ENCODE results near the gene RNU1-1. TPM values are rescaled to one million over a fixed set of nuclear protein-coding genes. Genes with fewer than 3 reads are reported as not detected.

Gene RNU1-1
- total and polyA plus RNA-seq, 4 donors: under 0.01 to 16.7 (median under 0.01) TPM; not detected in 1

DNA sequence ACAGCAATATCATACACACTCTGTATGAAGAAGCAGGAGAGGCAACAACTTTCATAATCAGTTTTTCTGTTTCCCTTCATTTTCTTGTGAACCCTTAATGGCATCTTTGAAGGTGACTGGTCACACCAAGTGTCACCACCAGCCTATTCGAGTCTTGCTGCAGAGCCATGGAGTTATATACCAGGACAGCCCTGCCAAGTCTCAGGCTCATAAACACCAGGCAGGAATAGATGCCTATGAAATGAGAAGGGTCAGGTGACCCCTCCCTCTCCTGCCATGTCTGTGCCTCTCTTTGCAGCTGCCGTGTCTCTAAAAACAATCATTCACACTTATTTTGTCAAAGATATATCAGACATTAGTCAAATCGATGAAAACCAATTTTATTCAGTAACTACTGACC lies 45.5 kb downstream of the RNU1-1 start:
- Histone ChIP-seq H3K9me3 (ENCODE audit: control insufficient read depth in 4 of 4, low read length in 3 of 4) (no peaks in the 10 kb centered on the region), H3K4me3 (ENCODE audit: low read depth in 1 of 3, low read length in 3 of 3) (no peak overlapping the region), H3K27ac (ENCODE audit: low read depth in 1 of 2, low read length in 2 of 2) (no peak overlapping the region), H3K9ac (ENCODE audit: low read depth in 1 of 2, low read length in 2 of 2) (no peak overlapping the region), H3K36me3 (ENCODE audit: control insufficient read depth in 4 of 4, insufficient read depth in 3 of 4, low read depth in 1 of 4, low read length in 3 of 4) (peaks cover 0 to 3% (median under 1%) of the 10 kb centered on the region in 4 donors), H3K27me3 (ENCODE audit: control insufficient read depth in 4 of 4, insufficient read depth in 4 of 4, low read length in 3 of 4) (no peaks in the 10 kb centered on the region), H3K4me1 (ENCODE audit: control insufficient read depth in 4 of 4, insufficient read depth in 4 of 4, low read length in 3 of 4) (no peaks in the 10 kb centered on the region)
- DNase-seq (ENCODE audit: low spot score): no peak
- no peak for TF ChIP-seq SP1 (IDR thresholded peaks at IDR 0.05)
- no peak for TF ChIP-seq RXRA (IDR thresholded peaks at IDR 0.05)
- no peak for TF ChIP-seq HNF4A (conservative IDR thresholded peaks at IDR 0.05)
- no peak for TF ChIP-seq FOXA1 (IDR thresholded peaks at IDR 0.05)
- no peak for TF ChIP-seq RAD21 (IDR thresholded peaks at IDR 0.05)
- TF ChIP-seq, protein P1, sequence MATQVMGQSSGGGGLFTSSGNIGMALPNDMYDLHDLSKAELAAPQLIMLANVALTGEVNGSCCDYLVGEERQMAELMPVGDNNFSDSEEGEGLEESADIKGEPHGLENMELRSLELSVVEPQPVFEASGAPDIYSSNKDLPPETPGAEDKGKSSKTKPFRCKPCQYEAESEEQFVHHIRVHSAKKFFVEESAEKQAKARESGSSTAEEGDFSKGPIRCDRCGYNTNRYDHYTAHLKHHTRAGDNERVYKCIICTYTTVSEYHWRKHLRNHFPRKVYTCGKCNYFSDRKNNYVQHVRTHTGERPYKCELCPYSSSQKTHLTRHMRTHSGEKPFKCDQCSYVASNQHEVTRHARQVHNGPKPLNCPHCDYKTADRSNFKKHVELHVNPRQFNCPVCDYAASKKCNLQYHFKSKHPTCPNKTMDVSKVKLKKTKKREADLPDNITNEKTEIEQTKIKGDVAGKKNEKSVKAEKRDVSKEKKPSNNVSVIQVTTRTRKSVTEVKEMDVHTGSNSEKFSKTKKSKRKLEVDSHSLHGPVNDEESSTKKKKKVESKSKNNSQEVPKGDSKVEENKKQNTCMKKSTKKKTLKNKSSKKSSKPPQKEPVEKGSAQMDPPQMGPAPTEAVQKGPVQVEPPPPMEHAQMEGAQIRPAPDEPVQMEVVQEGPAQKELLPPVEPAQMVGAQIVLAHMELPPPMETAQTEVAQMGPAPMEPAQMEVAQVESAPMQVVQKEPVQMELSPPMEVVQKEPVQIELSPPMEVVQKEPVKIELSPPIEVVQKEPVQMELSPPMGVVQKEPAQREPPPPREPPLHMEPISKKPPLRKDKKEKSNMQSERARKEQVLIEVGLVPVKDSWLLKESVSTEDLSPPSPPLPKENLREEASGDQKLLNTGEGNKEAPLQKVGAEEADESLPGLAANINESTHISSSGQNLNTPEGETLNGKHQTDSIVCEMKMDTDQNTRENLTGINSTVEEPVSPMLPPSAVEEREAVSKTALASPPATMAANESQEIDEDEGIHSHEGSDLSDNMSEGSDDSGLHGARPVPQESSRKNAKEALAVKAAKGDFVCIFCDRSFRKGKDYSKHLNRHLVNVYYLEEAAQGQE (IDR thresholded peaks at IDR 0.05): no peak
- TF ChIP-seq, protein P2, sequence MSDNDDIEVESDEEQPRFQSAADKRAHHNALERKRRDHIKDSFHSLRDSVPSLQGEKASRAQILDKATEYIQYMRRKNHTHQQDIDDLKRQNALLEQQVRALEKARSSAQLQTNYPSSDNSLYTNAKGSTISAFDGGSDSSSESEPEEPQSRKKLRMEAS (IDR thresholded peaks at IDR 0.05): no peak
- no peak for TF ChIP-seq EGR1 (IDR thresholded peaks at IDR 0.05; ENCODE audit: low read depth in 2 of 2)
- no peak for TF ChIP-seq TAF1 (conservative IDR thresholded peaks at IDR 0.05)
- no peak for TF ChIP-seq FOXA2 (IDR thresholded peaks at IDR 0.05)
- TF ChIP-seq, protein P3, sequence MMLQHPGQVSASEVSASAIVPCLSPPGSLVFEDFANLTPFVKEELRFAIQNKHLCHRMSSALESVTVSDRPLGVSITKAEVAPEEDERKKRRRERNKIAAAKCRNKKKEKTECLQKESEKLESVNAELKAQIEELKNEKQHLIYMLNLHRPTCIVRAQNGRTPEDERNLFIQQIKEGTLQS (IDR thresholded peaks at IDR 0.05): no peak
- no peak for TF ChIP-seq JUND (IDR thresholded peaks at IDR 0.05)
- 89% methylated on average over 3 of the region's 3 CpGs for WGBS

DNA sequence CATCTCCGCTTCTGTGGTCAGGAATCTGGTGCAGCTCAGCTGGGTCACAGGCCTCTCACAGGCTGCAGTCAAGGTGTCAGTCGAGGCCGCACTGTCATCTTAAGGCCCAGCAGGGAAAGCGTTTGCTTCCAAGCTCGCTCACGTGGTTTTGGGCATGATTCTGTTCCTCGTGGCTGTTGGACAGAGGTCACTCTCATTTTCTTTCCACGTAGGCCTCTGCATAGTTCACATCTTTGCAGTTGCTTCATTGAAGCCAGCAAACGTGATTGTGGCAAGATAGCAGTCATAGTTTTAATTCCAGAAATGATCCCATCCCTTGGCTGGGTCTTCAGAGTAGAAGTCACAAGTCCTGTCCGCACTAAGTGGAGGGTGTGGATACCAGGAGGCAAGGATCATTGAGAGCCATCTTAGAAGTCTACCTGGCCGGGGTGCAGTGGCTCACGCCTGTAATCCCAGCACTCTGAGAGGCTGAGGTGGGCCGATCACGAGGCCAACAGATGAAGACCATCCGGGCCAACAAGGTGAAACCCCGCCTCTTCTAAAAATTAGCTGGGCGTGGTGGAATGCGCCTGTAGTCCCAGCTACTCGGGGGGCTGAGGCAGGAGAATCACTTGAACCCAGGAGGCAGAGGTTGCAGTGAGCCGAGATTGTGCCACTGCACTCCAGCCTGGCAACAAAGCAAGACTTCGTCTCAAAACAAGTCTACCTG lies 49.0 kb downstream of the RNU1-1 start:
- Histone ChIP-seq H3K9me3 (ENCODE audit: control insufficient read depth in 4 of 4, low read length in 3 of 4) (no peaks in the 10 kb centered on the region), H3K27me3 (ENCODE audit: control insufficient read depth in 4 of 4, insufficient read depth in 4 of 4, low read length in 3 of 4) (no peaks in the 10 kb centered on the region), H3K27ac (ENCODE audit: low read depth in 1 of 2, low read length in 2 of 2) (no peak overlapping the region), H3K36me3 (ENCODE audit: control insufficient read depth in 4 of 4, insufficient read depth in 3 of 4, low read depth in 1 of 4, low read length in 3 of 4) (peaks cover 0 to 16% (median 2%) of the 10 kb centered on the region in 4 donors), H3K9ac (ENCODE audit: low read depth in 1 of 2, low read length in 2 of 2) (no peak overlapping the region), H3K4me1 (ENCODE audit: control insufficient read depth in 4 of 4, insufficient read depth in 4 of 4, low read length in 3 of 4) (no peaks in the 10 kb centered on the region), H3K4me3 (ENCODE audit: low read depth in 1 of 3, low read length in 3 of 3) (no peak overlapping the region)
- no peak for TF ChIP-seq RAD21 (IDR thresholded peaks at IDR 0.05)
- TF ChIP-seq, protein P1 (IDR thresholded peaks at IDR 0.05): no peak
- TF ChIP-seq FOXA1 (IDR thresholded peaks at IDR 0.05): no peak
- no peak for TF ChIP-seq EGR1 (IDR thresholded peaks at IDR 0.05; ENCODE audit: low read depth in 2 of 2)
- TF ChIP-seq JUND (IDR thresholded peaks at IDR 0.05): no peak
- TF ChIP-seq, protein P4, sequence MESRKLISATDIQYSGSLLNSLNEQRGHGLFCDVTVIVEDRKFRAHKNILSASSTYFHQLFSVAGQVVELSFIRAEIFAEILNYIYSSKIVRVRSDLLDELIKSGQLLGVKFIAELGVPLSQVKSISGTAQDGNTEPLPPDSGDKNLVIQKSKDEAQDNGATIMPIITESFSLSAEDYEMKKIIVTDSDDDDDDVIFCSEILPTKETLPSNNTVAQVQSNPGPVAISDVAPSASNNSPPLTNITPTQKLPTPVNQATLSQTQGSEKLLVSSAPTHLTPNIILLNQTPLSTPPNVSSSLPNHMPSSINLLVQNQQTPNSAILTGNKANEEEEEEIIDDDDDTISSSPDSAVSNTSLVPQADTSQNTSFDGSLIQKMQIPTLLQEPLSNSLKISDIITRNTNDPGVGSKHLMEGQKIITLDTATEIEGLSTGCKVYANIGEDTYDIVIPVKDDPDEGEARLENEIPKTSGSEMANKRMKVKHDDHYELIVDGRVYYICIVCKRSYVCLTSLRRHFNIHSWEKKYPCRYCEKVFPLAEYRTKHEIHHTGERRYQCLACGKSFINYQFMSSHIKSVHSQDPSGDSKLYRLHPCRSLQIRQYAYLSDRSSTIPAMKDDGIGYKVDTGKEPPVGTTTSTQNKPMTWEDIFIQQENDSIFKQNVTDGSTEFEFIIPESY (IDR thresholded peaks at IDR 0.05): no peak
- TF ChIP-seq GABPA (IDR thresholded peaks at IDR 0.05 in 1 of 2, conservative IDR thresholded peaks at IDR 0.05 in 1 of 2): no peak
- no peak for TF ChIP-seq YY1 (IDR thresholded peaks at IDR 0.05)
- TF ChIP-seq TAF1 (conservative IDR thresholded peaks at IDR 0.05): no peak
- TF ChIP-seq, protein P2 (IDR thresholded peaks at IDR 0.05): no peak
- TF ChIP-seq, protein P3 (IDR thresholded peaks at IDR 0.05): no peak
- TF ChIP-seq FOXA2 (IDR thresholded peaks at IDR 0.05): no peak
- TF ChIP-seq NR2F2 (IDR thresholded peaks at IDR 0.05): no peak
- TF ChIP-seq, protein P5, sequence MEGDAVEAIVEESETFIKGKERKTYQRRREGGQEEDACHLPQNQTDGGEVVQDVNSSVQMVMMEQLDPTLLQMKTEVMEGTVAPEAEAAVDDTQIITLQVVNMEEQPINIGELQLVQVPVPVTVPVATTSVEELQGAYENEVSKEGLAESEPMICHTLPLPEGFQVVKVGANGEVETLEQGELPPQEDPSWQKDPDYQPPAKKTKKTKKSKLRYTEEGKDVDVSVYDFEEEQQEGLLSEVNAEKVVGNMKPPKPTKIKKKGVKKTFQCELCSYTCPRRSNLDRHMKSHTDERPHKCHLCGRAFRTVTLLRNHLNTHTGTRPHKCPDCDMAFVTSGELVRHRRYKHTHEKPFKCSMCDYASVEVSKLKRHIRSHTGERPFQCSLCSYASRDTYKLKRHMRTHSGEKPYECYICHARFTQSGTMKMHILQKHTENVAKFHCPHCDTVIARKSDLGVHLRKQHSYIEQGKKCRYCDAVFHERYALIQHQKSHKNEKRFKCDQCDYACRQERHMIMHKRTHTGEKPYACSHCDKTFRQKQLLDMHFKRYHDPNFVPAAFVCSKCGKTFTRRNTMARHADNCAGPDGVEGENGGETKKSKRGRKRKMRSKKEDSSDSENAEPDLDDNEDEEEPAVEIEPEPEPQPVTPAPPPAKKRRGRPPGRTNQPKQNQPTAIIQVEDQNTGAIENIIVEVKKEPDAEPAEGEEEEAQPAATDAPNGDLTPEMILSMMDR (IDR thresholded peaks at IDR 0.05; ENCODE audit: low read depth, low read length, missing input control): no peak
- no peak for TF ChIP-seq SP1 (IDR thresholded peaks at IDR 0.05)
- no peak for DNase-seq (ENCODE audit: low spot score)
- WGBS: 95% methylated on average over 21 of the region's 21 CpGs

Data from liver (tissue), 9 donors.